DMS153 treated with DMSO at 0.1 percent for 48 hours (cell line): ENCODE results near the gene DDX1.
"Not testable (repeated sequence)": the region's sequence is repeated elsewhere in the genome, so short reads cannot be mapped to it uniquely, and the experiment has no call there.

Experiments
- DNase-seq: peaks from one replicate; lab custom pipeline; 2025; ENCODE audit not compliant: unreplicated experiment; lab: John Stamatoyannopoulos, UW

Gene DDX1

GRCh38 chr2:15672961-15673918 lies 81.6 kb downstream of the DDX1 start:
- no peak for DNase-seq

GRCh38 chr2:15673919-15674636 lies 82.4 kb downstream of the DDX1 start:
- DNase-seq, result no peak

GRCh38 chr2:15674637-15675455 lies 83.2 kb downstream of the DDX1 start:
- no peak for DNase-seq

GRCh38 chr2:15675456-15676195 lies 84.0 kb downstream of the DDX1 start:
- DNase-seq, result no peak

- no peak for DNase-seq
Measured at GRCh38 chr2:15677141-15677843, 85.6 kb downstream of the DDX1 start.

GRCh38 chr2:15678346-15678745 lies 86.7 kb downstream of the DDX1 start:
- DNase-seq, result no peak

- no peak for DNase-seq
Measured at GRCh38 chr2:15678909-15679308, 87.2 kb downstream of the DDX1 start.

- no peak for DNase-seq
Measured at GRCh38 chr2:15679386-15679924, 87.8 kb downstream of the DDX1 start.

GRCh38 chr2:15680132-15680531 lies 88.5 kb downstream of the DDX1 start:
- DNase-seq, result not testable (repeated sequence)
